Vagina (tissue), 2 donors: ENCODE data around the gene B3GALNT1.

Source experiments
- CTCF ChIP-seq, 3 experiments: fragments of 450-650 bp in 2 of 3; fragments of 200-600 bp in 1 of 3; sonication (generic) in 1 of 3; IDR thresholded peaks; one replicate each; pipeline ENCODE4 v1.5.1; 2017 to 2019; ENCODE audit warnings: antibody characterized with exemption in 3 of 3, mild to moderate bottlenecking in 2 of 3, moderate library complexity in 2 of 3
- POLR2A ChIP-seq, 2 donors: fragments of 450-650 bp; IDR thresholded peaks; one replicate each; pipeline ENCODE4 v1.6.1; 2017; ENCODE audit warnings: antibody characterized with exemption in 2 of 2, mild to moderate bottlenecking in 2 of 2, moderate library complexity in 2 of 2
- POLR2AphosphoS5 ChIP-seq, 2 donors: sonication (generic); formaldehyde crosslinking; IDR thresholded peaks; one replicate each; pipeline ENCODE4 v1.9.0; 2017; ENCODE audit warnings: antibody characterized with exemption in 2 of 2, mild to moderate bottlenecking in 2 of 2, low read depth in 1 of 2; ENCODE audit not compliant: insufficient read depth in 1 of 2

DNA sequence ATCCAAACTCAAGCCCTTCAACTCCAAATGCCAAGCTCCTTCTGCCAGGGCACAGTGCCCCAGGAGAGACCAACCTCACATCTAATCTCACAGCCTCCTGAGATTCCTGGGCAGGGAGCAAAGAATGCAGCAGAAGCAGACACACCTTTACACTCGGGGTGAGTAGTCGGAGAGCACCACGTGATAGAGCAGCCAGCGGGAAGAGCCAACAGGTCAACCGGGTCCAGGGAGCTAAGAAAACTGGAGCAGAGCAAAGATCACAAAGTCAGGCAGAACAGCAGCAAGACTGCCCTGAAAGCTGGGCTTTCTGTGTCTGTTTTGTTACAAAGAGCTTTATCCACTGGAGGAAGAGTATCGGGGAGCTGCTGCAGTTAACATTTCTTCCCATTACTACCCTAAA is 4.2 kb downstream of the B3GALNT1 start:
- TF ChIP-seq POLR2AphosphoS5 (IDR thresholded peaks at IDR 0.05; ENCODE audit: insufficient read depth in 1 of 2, low read depth in 1 of 2) (no peak), CTCF (IDR thresholded peaks at IDR 0.05) (no peak), POLR2A (IDR thresholded peaks at IDR 0.05) (no peak)
